IMR-90 (cell line): Measurements from ENCODE around the gene ADCY9. TPM values are rescaled to one million over a fixed set of nuclear protein-coding genes. Genes with fewer than 3 reads are reported as not detected.

Source experiments
- ATAC-seq: fragments of 200-7000 bp; cut with Tn5 transposase; 2 replicates; pipeline ENCODE4 v1.9.1; 2020; ENCODE audit warnings: low read depth, mild to moderate bottlenecking, moderate library complexity
- BruUV-seq: library from RNA; stranded (reverse); fragments of 400-500 nt; replicated peaks from 2 replicates; lab custom pipeline; 2021; lab: Mats Ljungman, UMichigan
- CTCF ChIA-PET: fragments of 300-600 bp; formaldehyde crosslinking; extraction: SDS; loops from one replicate; lab custom pipeline; 2021; ENCODE audit warnings: antibody characterized with exemption; lab: Yijun Ruan, JAX
- POLR2A ChIA-PET: fragments of 300-600 bp; sonication (Branson Sonifier 250); formaldehyde crosslinking; loops from one replicate; lab custom pipeline; 2022; ENCODE audit warnings: antibody characterized with exemption; ENCODE audit not compliant: unreplicated experiment; lab: Charles Lee
- DNase-seq: peaks from one replicate; pipeline ENCODE4 v3.0.0; 2013
- H2AFZ ChIP-seq: replicated peaks from 2 replicates; pipeline ENCODE3; 2013; ENCODE audit warnings: low read length, mild to moderate bottlenecking; ENCODE audit not compliant: poor library complexity
- H2AK5ac ChIP-seq: 2 replicates; pipeline ENCODE4 v1.6.1; 2013; ENCODE audit warnings: low read depth, low read length, inconsistent platforms
- H2AK9ac ChIP-seq: replicated peaks from 2 replicates; pipeline ENCODE3; 2013; ENCODE audit warnings: mild to moderate bottlenecking, low read depth, low read length, moderate library complexity; ENCODE audit not compliant: poor library complexity
- H2BK120ac ChIP-seq: 2 replicates; pipeline ENCODE4 v1.6.1; 2013; ENCODE audit warnings: low read depth, low read length, inconsistent platforms
- H2BK15ac ChIP-seq: 3 replicates; pipeline ENCODE4 v1.6.1; 2013; ENCODE audit warnings: low read depth, low read length, inconsistent platforms
- H2BK20ac ChIP-seq: 2 replicates; pipeline ENCODE4 v1.6.1; 2013; ENCODE audit warnings: low read depth, mild to moderate bottlenecking, inconsistent platforms, low read length, moderate library complexity
- H2BK5ac ChIP-seq: 2 replicates; pipeline ENCODE4 v1.6.1; 2013; ENCODE audit warnings: mild to moderate bottlenecking, low read depth, low read length, inconsistent platforms; ENCODE audit not compliant: poor library complexity, severe bottlenecking
- H3K14ac ChIP-seq: replicated peaks from 2 replicates; pipeline ENCODE4 v1.6.1; 2013; ENCODE audit warnings: low read depth, low read length, inconsistent platforms
- H3K18ac ChIP-seq: 2 replicates; pipeline ENCODE4 v1.6.1; 2013; ENCODE audit warnings: low read depth, low read length, control low read depth
- H3K23ac ChIP-seq: 2 replicates; pipeline ENCODE4 v1.6.1; 2013; ENCODE audit warnings: low read depth, low read length, inconsistent platforms
- H3K27ac ChIP-seq: 2 replicates; pipeline ENCODE4 v1.5.1; 2013; ENCODE audit warnings: mild to moderate bottlenecking, control low read depth, low read length; ENCODE audit not compliant: insufficient read depth
- H3K27me3 ChIP-seq: 2 replicates; pipeline ENCODE4 v1.6.1; 2013; ENCODE audit warnings: low read length; ENCODE audit not compliant: control insufficient read depth, insufficient read depth
- H3K36me3 ChIP-seq: 2 replicates; pipeline ENCODE4 v1.6.1; 2013; ENCODE audit warnings: low read length, mixed read lengths; ENCODE audit not compliant: control insufficient read depth, insufficient read depth
- H3K4ac ChIP-seq: 2 replicates; pipeline ENCODE4 v1.6.1; 2013; ENCODE audit warnings: low read depth, low read length, inconsistent platforms
- H3K4me1 ChIP-seq: 2 replicates; pipeline ENCODE4 v1.6.1; 2013; ENCODE audit warnings: low read length, mixed read lengths; ENCODE audit not compliant: control insufficient read depth, insufficient read depth
- H3K4me2 ChIP-seq: 2 replicates; pipeline ENCODE4 v1.6.1; 2013; ENCODE audit warnings: low read depth, mild to moderate bottlenecking, control low read depth, low read length, moderate library complexity
- H3K4me3 ChIP-seq: 2 replicates; pipeline ENCODE4 v1.5.1; 2013; ENCODE audit warnings: low read depth, mild to moderate bottlenecking, control low read depth, low read length, moderate library complexity; ENCODE audit not compliant: insufficient read depth
- H3K56ac ChIP-seq: 2 replicates; pipeline ENCODE4 v1.6.1; 2013; ENCODE audit warnings: low read length, inconsistent platforms; ENCODE audit not compliant: insufficient read depth; ENCODE audit errors: extremely low read depth
- H3K79me1 ChIP-seq, 2 experiments: 2 replicates each; pipeline ENCODE4 v1.6.1; 2013; ENCODE audit warnings: low read length in 2 of 2, inconsistent platforms in 1 of 2, low read depth in 1 of 2
- H3K9ac ChIP-seq: 2 replicates; pipeline ENCODE4 v1.6.1; 2013; ENCODE audit warnings: low read depth, low read length, control low read depth
- H3K9me1 ChIP-seq: 2 replicates; pipeline ENCODE4 v1.6.1; 2013; ENCODE audit warnings: low read length, inconsistent platforms; ENCODE audit not compliant: insufficient read depth
- H3K9me3 ChIP-seq: 2 replicates; pipeline ENCODE4 v1.6.1; 2013; ENCODE audit warnings: low read length; ENCODE audit not compliant: control insufficient read depth, insufficient read depth
- H4K20me1 ChIP-seq: 2 replicates; pipeline ENCODE4 v1.6.1; 2013; ENCODE audit warnings: low read length, inconsistent platforms; ENCODE audit not compliant: insufficient read depth
- H4K5ac ChIP-seq: 2 replicates; pipeline ENCODE4 v1.6.1; 2013; ENCODE audit warnings: mild to moderate bottlenecking, low read depth, low read length, control low read depth
- H4K8ac ChIP-seq, 2 experiments: 2 replicates each; pipeline ENCODE4 v1.6.1; 2013; ENCODE audit warnings: low read depth in 2 of 2, low read length in 2 of 2, control low read depth in 1 of 2, inconsistent platforms in 1 of 2
- H4K91ac ChIP-seq: 2 replicates; pipeline ENCODE4 v1.6.1; 2013; ENCODE audit warnings: low read depth, low read length, inconsistent platforms; ENCODE audit not compliant: insufficient read depth
- BHLHE40 ChIP-seq: fragments of 150-350 bp; IDR thresholded peaks from 2 replicates; pipeline ENCODE4 v1.6.1; 2016; ENCODE audit warnings: mild to moderate bottlenecking, low read depth, low read length
- CTCF ChIP-seq: conservative IDR thresholded peaks from 2 replicates; pipeline ENCODE4 v1.5.1; 2012; ENCODE audit warnings: mild to moderate bottlenecking, low read depth, low read length, improper control_type of control experiment
- ELK1 ChIP-seq: fragments of 150-350 bp; IDR thresholded peaks from 2 replicates; pipeline ENCODE4 v1.6.1; 2016; ENCODE audit warnings: low read depth, mild to moderate bottlenecking, low read length, moderate library complexity, borderline replicate concordance
- FOS ChIP-seq: fragments of 150-350 bp; IDR thresholded peaks from 2 replicates; pipeline ENCODE4 v1.6.1; 2016; ENCODE audit warnings: low read depth, low read length
- MAFK ChIP-seq: IDR thresholded peaks from 2 replicates; pipeline ENCODE4 v1.6.1; 2012; ENCODE audit warnings: low read depth, low read length, improper control_type of control experiment
- MAZ ChIP-seq: IDR thresholded peaks from 2 replicates; pipeline ENCODE4 v1.6.1; 2012; ENCODE audit warnings: low read depth, mild to moderate bottlenecking, low read length, improper control_type of control experiment, moderate library complexity, borderline replicate concordance
- MXI1 ChIP-seq: IDR thresholded peaks from 2 replicates; pipeline ENCODE4 v1.6.1; 2012; ENCODE audit warnings: low read depth, mild to moderate bottlenecking, low read length, moderate library complexity, borderline replicate concordance
- NFE2L2 ChIP-seq: fragments of 150-350 bp; IDR thresholded peaks from 2 replicates; pipeline ENCODE4 v1.6.1; 2016; ENCODE audit warnings: low read depth, mild to moderate bottlenecking, low read length
- RAD21 ChIP-seq: IDR thresholded peaks from 2 replicates; pipeline ENCODE4 v1.6.1; 2012; ENCODE audit warnings: low read length, improper control_type of control experiment
- RFX5 ChIP-seq: IDR thresholded peaks from 2 replicates; pipeline ENCODE4 v1.8.0; 2012; ENCODE audit warnings: low read depth, mild to moderate bottlenecking, low read length, moderate library complexity
- SMC3 ChIP-seq: fragments of 150-350 bp; IDR thresholded peaks from 2 replicates; pipeline ENCODE4 v1.6.1; 2016; ENCODE audit warnings: low read depth, mild to moderate bottlenecking, antibody characterized with exemption, low read length, moderate library complexity
- USF2 ChIP-seq: fragments of 150-350 bp; IDR thresholded peaks from 2 replicates; pipeline ENCODE4 v1.6.1; 2017; ENCODE audit warnings: mild to moderate bottlenecking, antibody characterized with exemption, low read length, low read depth
- WGBS, 2 experiments: methylation state at CpG; one replicate each; pipeline versions ENCODE4 v1.1.5 to v1.1.7; 2013; ENCODE audit warnings: missing lambda C conversion rate in 2 of 2; ENCODE audit not compliant: insufficient read length in 1 of 2; ENCODE audit errors: extremely low coverage in 2 of 2; 5-methylcytosine and 5-hydroxymethylcytosine counted together
- dilution Hi-C: fragments of 300-500 bp; cut with HindIII; formaldehyde crosslinking; loops from one replicate; pipeline ENCODE4 v1.14.3; 2018; ENCODE audit warnings: low sequenced_read_pairs; ENCODE audit not compliant: unreplicated experiment
- in situ Hi-C: fragments of 300-500 bp; cut with MboI; formaldehyde crosslinking; loops from 3 replicates; pipeline ENCODE4 v1.14.3; 2019; ENCODE audit warnings: low sequenced_read_pairs, inconsistent platforms, mixed read lengths
- intact Hi-C: fragments of 100-400 bp; cut with micrococcal nuclease; formaldehyde crosslinking; loops from 2 replicates; pipeline ENCODE4 v1.10.0; 2022
- polyA plus RNA-seq, 3 experiments: library from polyadenylated mRNA; depleted of rRNA; stranded (reverse); fragments of >200 nt; gene quantifications; 2 replicates each; pipeline ENCODE4 v1.2.3, GENCODE V29; 2012; ENCODE audit warnings: low replicate concordance in 1 of 3
- total RNA-seq: library from RNA; depleted of rRNA; stranded (reverse); fragments of >200 nt; gene quantifications from 2 replicates; pipeline ENCODE4 v1.2.3, GENCODE V29; 2012

The ADCY9 gene
- total and polyA plus RNA-seq, 2 of the 4 experiments (the other 2 are of a cell fraction) = 5.4 to 12.5 TPM

- intact Hi-C loops = loop anchor here (2.0 to 10.0 kb wide), 6 partner anchors 66 to 422 kb away; no protein-coding TSS in a partner anchor
- H3K9me3 ChIP-seq = no peaks in the 10 kb centered on the region
- 100% methylated on average over 4 of the region's 12 CpGs; no CpG with 5 or more reads in 1 of the 2 experiments for WGBS, 2 experiments
- TF ChIP-seq SMC3 (no peak), BHLHE40 (no peak), NFE2L2 (no peak), MAZ (no peak), ELK1 (no peak), FOS (no peak), MAFK (no peak), RAD21 (no peak), RFX5 (no peak), CTCF (no peak), MXI1 (no peak), USF2 (no peak)
- no TSS peak for BruUV-seq
- peaks cover 6% of the 10 kb centered on the region; the same call in 1 of the 2 replicates for H4K20me1 ChIP-seq
- peak overlapping the region; percentile 89; the same call in 1 of the 2 replicates for H2BK120ac ChIP-seq
- H2BK15ac ChIP-seq = peak overlapping the region; percentile 94; the same call in 2 of the 3 replicates
- peaks cover 11% of the 10 kb centered on the region; the same call in 1 of the 2 replicates for H3K36me3 ChIP-seq
- dilution Hi-C loops = no loop called here
- in situ Hi-C loops = loop anchor here (10.0 kb wide), 1 partner anchor 138 kb away; no protein-coding TSS in a partner anchor
- no peak overlapping the region for H3K4me3 ChIP-seq
- no peak overlapping the region for H3K56ac ChIP-seq
- ChIA-PET CTCF (no interaction called here), POLR2A (no interaction called here)
- peak overlapping the region; percentile 94 for H2AK9ac ChIP-seq
- H4K8ac ChIP-seq = peak overlapping the region; percentile 97 to 98
- H3K4me1 ChIP-seq = peaks cover 19% of the 10 kb centered on the region
- H2AK5ac ChIP-seq = peak overlapping the region; percentile 59; the same call in 1 of the 2 replicates
- ATAC-seq = no peak
- H3K4me2 ChIP-seq = peak overlapping the region; percentile 91
- H2BK20ac ChIP-seq = no peak overlapping the region
- H3K27ac ChIP-seq = no peak overlapping the region; the same call in 1 of the 2 replicates
- peak overlapping the region; percentile 97 for H3K14ac ChIP-seq
- peak overlapping the region; percentile 93; the same call in 1 of the 2 replicates for H4K91ac ChIP-seq
- no peak overlapping the region for H3K18ac ChIP-seq
- peak overlapping the region; percentile 27 for H4K5ac ChIP-seq
- peaks cover 18 to 41% of the 10 kb centered on the region in 2 experiments for H3K79me1 ChIP-seq
- H3K23ac ChIP-seq = peak overlapping the region; percentile 81
- peaks cover 13% of the 10 kb centered on the region; the same call in 1 of the 2 replicates for H3K9me1 ChIP-seq
- no peak for DNase-seq
- H2BK5ac ChIP-seq = no peak overlapping the region
- peak overlapping the region; percentile 98 for H2AFZ ChIP-seq
- H3K9ac ChIP-seq = no peak overlapping the region
- no peaks in the 10 kb centered on the region for H3K27me3 ChIP-seq
- peak overlapping the region; percentile 96 for H3K4ac ChIP-seq
Measured at GRCh38 chr16:4117250-4117578, 972 bp upstream of the ADCY9 start.
